ENCODE data around the gene SEC31B.

SEC31B gene

DNA sequence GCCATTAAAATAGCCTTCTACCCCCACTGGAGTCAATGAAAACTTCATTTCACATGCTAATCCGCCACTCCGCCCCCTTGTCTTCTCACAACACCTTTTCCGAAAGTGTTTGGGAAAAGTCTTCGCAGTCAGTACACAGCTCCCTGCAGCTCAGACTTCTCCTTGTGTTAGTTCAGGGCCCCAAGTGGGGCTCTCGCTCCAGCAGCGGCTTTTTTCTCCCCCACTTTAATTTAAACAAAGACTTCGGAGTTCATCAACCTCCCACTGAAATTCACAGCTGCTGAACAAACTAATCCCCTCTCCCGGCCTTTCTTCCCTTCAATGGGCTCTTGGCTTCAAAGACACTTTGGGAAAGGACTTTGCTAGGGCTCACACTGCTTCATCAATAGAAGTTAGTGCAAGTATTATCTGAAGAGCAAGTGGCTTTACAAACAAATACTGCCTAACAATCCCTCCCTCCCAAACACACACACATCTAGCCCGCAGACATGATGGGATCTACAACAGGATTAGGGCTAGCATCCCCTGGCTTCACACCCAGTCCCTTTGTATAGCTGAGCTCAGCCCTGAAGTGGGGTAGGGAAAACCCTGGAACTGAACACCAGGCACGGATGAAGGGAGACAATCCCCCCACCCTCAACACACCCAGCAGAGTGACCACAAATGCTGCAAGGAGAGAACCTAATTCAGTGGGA, 33.7 kb downstream of the SEC31B start:
- Histone ChIP-seq H3K4me1 (ENCODE audit: insufficient read depth, low read length) (peaks cover 8% of the 10 kb centered on the region), H3K27ac (ENCODE audit: low read depth, low read length) (no peak overlapping the region), H3K36me3 (ENCODE audit: insufficient read depth, low read length) (peaks cover 39% of the 10 kb centered on the region), H3K4me3 (ENCODE audit: low read depth in 1 of 2, low read length in 2 of 2) (no peak overlapping the region), H3K9me3 (ENCODE audit: low read length) (no peaks in the 10 kb centered on the region), H3K27me3 (ENCODE audit: control insufficient read depth in 1 of 2, insufficient read depth in 2 of 2, low read length in 2 of 2) (peaks cover 10 to 18% of the 10 kb centered on the region in 2 donors), H3K9ac (ENCODE audit: low read length) (no peak overlapping the region)

DNA sequence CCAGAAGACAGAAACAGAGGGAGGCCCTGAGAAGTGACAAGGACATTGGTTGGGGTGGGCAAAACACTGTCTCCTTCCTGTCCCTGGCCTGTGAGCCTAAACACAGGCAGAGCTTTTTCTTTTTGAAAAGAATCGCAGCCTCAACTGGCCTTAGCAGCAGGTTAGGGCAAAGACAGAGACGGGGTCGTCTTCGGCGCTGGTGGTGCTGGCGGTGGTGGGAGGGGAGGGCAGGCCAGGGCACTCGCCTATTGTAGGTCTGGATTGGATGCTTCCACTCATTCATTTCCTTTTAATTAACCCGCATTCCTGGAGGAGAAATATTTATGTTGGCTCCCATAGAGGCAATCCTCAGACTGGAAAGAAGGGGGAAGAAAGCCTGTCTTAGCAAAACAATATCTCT, 34.3 kb downstream of the SEC31B start:
- peaks cover 8% of the 10 kb centered on the region for H3K4me1 ChIP-seq (ENCODE audit: insufficient read depth, low read length)
- peaks cover 12 to 24% of the 10 kb centered on the region in 2 donors for H3K27me3 ChIP-seq (ENCODE audit: control insufficient read depth in 1 of 2, insufficient read depth in 2 of 2, low read length in 2 of 2)
- no peak overlapping the region for H3K9ac ChIP-seq (ENCODE audit: low read length)
- no peak overlapping the region for H3K27ac ChIP-seq (ENCODE audit: low read depth, low read length)
- no peaks in the 10 kb centered on the region for H3K9me3 ChIP-seq (ENCODE audit: low read length)
- H3K4me3 ChIP-seq (ENCODE audit: low read depth in 1 of 2, low read length in 2 of 2) = no peak overlapping the region
- peaks cover 35% of the 10 kb centered on the region for H3K36me3 ChIP-seq (ENCODE audit: insufficient read depth, low read length)

DNA sequence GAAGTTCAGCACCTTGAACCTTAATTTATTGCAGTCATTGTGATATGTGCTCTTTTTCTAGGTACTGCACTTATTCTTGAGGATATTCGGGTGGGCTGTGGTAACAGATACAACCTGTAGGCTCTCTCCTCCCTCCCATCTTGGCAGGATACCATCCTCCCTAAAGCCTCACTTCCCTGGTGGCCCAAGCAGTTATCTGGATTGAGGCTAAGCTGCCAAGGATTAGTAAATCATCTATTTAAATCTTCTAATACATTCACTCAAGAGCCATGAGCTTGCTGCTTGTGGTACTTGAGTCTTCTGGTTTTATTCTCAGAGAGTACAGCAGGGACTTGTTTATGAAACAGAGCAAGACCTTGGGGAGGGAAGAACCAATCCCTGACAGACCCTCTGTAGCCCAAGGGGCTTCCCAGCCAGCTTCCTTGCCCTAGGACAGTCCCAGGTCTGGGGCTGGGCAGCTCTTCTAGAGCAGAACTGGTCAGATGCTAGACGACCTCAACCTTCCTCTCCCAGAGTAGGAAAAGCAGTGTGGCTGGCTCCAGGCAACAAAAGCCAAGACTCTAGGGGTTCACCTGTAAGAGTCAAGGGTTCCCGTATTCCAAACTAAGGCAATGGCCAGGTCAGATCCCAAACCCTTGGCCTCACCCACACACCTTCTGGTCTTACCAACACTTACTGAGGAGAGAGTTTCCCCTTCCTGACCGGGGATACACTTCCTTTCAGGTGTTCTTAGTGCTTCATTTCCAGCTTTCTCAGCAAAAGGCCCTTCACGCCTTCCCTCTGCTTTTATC, 35.6 kb downstream of the SEC31B start:
- peaks cover 8% of the 10 kb centered on the region for H3K4me1 ChIP-seq (ENCODE audit: insufficient read depth, low read length)
- peaks cover 18 to 26% of the 10 kb centered on the region in 2 donors for H3K27me3 ChIP-seq (ENCODE audit: control insufficient read depth in 1 of 2, insufficient read depth in 2 of 2, low read length in 2 of 2)
- no peak overlapping the region for H3K9ac ChIP-seq (ENCODE audit: low read length)
- H3K9me3 ChIP-seq (ENCODE audit: low read length) = no peaks in the 10 kb centered on the region
- H3K27ac ChIP-seq (ENCODE audit: low read depth, low read length) = no peak overlapping the region
- peaks cover 25% of the 10 kb centered on the region for H3K36me3 ChIP-seq (ENCODE audit: insufficient read depth, low read length)
- no peak overlapping the region for H3K4me3 ChIP-seq (ENCODE audit: low read depth in 1 of 2, low read length in 2 of 2)

- Histone ChIP-seq H3K27ac (ENCODE audit: low read depth, low read length) (no peak overlapping the region), H3K36me3 (ENCODE audit: insufficient read depth, low read length) (peaks cover 14% of the 10 kb centered on the region), H3K9me3 (ENCODE audit: low read length) (no peaks in the 10 kb centered on the region), H3K9ac (ENCODE audit: low read length) (no peak overlapping the region), H3K4me3 (ENCODE audit: low read depth in 1 of 2, low read length in 2 of 2) (peak overlapping the region in 1 of 2 donors; percentile 70), H3K27me3 (ENCODE audit: control insufficient read depth in 1 of 2, insufficient read depth in 2 of 2, low read length in 2 of 2) (peaks cover 18 to 26% of the 10 kb centered on the region in 2 donors), H3K4me1 (ENCODE audit: insufficient read depth, low read length) (peaks cover 8% of the 10 kb centered on the region)
Observed at GRCh38 chr10:100482834-100483185, 36.9 kb downstream of the SEC31B start.

- H3K9ac ChIP-seq (ENCODE audit: low read length) = no peak overlapping the region
Observed at GRCh38 chr10:100482181-100482833, 37.4 kb downstream of the SEC31B start.

GRCh38 chr10:100481462-100482081, 38.1 kb downstream of the SEC31B start:
- Histone ChIP-seq H3K9me3 (ENCODE audit: low read length) (no peaks in the 10 kb centered on the region), H3K27ac (ENCODE audit: low read depth, low read length) (no peak overlapping the region), H3K4me3 (ENCODE audit: low read depth in 1 of 2, low read length in 2 of 2) (peak overlapping the region; percentile 50 to 70), H3K36me3 (ENCODE audit: insufficient read depth, low read length) (peaks cover 1% of the 10 kb centered on the region), H3K27me3 (ENCODE audit: control insufficient read depth in 1 of 2, insufficient read depth in 2 of 2, low read length in 2 of 2) (peaks cover 18 to 26% of the 10 kb centered on the region in 2 donors), H3K4me1 (ENCODE audit: insufficient read depth, low read length) (peaks cover 8% of the 10 kb centered on the region), H3K9ac (ENCODE audit: low read length) (no peak overlapping the region)

More at GRCh38 chr10:100482181-100482833, 37.4 kb downstream of the SEC31B start:
- Histone ChIP-seq H3K36me3 (ENCODE audit: insufficient read depth, low read length) (peaks cover 9% of the 10 kb centered on the region), H3K27me3 (ENCODE audit: control insufficient read depth in 1 of 2, insufficient read depth in 2 of 2, low read length in 2 of 2) (peaks cover 18 to 26% of the 10 kb centered on the region in 2 donors), H3K4me1 (ENCODE audit: insufficient read depth, low read length) (peaks cover 8% of the 10 kb centered on the region), H3K27ac (ENCODE audit: low read depth, low read length) (no peak overlapping the region), H3K4me3 (ENCODE audit: low read depth in 1 of 2, low read length in 2 of 2) (peak overlapping the region; percentile 50 to 70), H3K9me3 (ENCODE audit: low read length) (no peaks in the 10 kb centered on the region)

DNA sequence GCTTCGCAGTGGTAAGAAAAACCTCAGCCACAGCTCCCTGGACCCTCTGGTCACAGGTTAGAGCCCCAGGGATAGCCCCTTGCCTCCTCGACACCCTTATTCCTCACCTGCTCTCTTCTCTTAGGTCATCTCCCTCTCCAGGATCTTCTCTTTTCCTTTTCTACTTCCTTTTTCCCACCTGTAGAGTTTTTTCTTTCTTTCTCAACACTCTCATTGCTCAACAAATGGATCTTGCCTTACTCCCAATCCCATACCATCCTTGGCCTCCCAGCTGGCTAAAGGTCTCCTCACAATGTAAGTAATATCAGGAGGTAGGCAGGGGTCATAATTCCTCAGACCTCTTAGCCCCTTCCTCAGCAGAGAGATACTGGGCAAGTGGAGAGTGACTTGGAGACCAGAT, 39.7 kb downstream of the SEC31B start:
- Histone ChIP-seq H3K9ac (ENCODE audit: low read length) (no peak overlapping the region), H3K4me3 (ENCODE audit: low read depth in 1 of 2, low read length in 2 of 2) (no peak overlapping the region), H3K27ac (ENCODE audit: low read depth, low read length) (no peak overlapping the region), H3K4me1 (ENCODE audit: insufficient read depth, low read length) (peaks cover 8% of the 10 kb centered on the region), H3K27me3 (ENCODE audit: control insufficient read depth in 1 of 2, insufficient read depth in 2 of 2, low read length in 2 of 2) (peaks cover 18 to 26% of the 10 kb centered on the region in 2 donors), H3K36me3 (ENCODE audit: insufficient read depth, low read length) (no peaks in the 10 kb centered on the region), H3K9me3 (ENCODE audit: low read length) (no peaks in the 10 kb centered on the region)

DNA sequence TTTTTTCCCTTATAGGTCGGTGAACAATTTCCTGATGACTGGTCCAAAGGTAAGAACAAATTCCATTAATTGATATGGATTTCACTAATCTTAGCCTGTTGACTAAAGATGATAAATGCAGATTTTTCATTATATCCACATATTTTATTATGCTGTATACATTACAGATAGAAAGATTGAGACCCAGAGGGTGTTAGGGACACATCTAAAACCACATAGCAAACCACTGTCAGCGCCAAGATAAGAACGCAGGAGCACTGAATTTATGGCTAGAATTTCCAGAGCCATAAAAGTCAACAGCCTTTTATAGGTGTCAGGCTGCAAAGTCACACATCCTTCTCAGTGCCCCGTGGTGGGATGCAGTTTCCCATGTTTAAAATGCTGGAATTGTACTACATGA, 40.6 kb downstream of the SEC31B start:
- Histone ChIP-seq H3K4me1 (ENCODE audit: insufficient read depth, low read length) (peaks cover 8% of the 10 kb centered on the region), H3K36me3 (ENCODE audit: insufficient read depth, low read length) (no peaks in the 10 kb centered on the region), H3K9ac (ENCODE audit: low read length) (no peak overlapping the region), H3K9me3 (ENCODE audit: low read length) (no peaks in the 10 kb centered on the region), H3K4me3 (ENCODE audit: low read depth in 1 of 2, low read length in 2 of 2) (no peak overlapping the region), H3K27me3 (ENCODE audit: control insufficient read depth in 1 of 2, insufficient read depth in 2 of 2, low read length in 2 of 2) (peaks cover 18 to 26% of the 10 kb centered on the region in 2 donors), H3K27ac (ENCODE audit: low read depth, low read length) (no peak overlapping the region)

DNA sequence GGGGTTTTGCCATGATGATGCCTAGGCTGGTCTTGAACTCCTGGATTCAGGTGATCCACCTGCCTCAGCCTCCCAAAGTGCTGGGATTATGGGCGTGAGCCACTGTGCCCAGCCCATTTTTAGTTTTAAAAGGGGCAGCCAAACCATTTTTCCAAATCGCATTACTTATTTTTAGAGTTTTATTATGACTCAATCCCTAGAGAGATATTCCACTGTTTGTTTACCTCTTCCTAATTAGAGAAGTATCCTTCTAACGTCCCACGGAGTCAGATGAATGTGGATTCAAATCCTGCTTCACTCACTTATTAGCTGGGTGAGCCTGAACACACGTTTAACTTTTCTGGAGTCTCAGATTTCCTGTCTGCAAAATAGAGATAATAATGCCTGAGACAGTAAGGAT, 41.7 kb downstream of the SEC31B start:
- H3K36me3 ChIP-seq (ENCODE audit: insufficient read depth, low read length) = no peaks in the 10 kb centered on the region
- no peak overlapping the region for H3K27ac ChIP-seq (ENCODE audit: low read depth, low read length)
- peaks cover 12 to 20% of the 10 kb centered on the region in 2 donors for H3K27me3 ChIP-seq (ENCODE audit: control insufficient read depth in 1 of 2, insufficient read depth in 2 of 2, low read length in 2 of 2)
- H3K9me3 ChIP-seq (ENCODE audit: low read length) = no peaks in the 10 kb centered on the region
- H3K4me1 ChIP-seq (ENCODE audit: insufficient read depth, low read length) = peaks cover 8% of the 10 kb centered on the region
- no peak overlapping the region for H3K9ac ChIP-seq (ENCODE audit: low read length)
- H3K4me3 ChIP-seq (ENCODE audit: low read depth in 1 of 2, low read length in 2 of 2) = no peak overlapping the region

GRCh38 chr10:100470367-100470766, 49.3 kb downstream of the SEC31B start:
- H3K27me3 ChIP-seq (ENCODE audit: control insufficient read depth in 1 of 2, insufficient read depth in 2 of 2, low read length in 2 of 2) = peaks cover 0 to 6% of the 10 kb centered on the region in 2 donors
- H3K9ac ChIP-seq (ENCODE audit: low read length) = no peak overlapping the region
- H3K36me3 ChIP-seq (ENCODE audit: insufficient read depth, low read length) = no peaks in the 10 kb centered on the region
- no peak overlapping the region for H3K4me3 ChIP-seq (ENCODE audit: low read depth in 1 of 2, low read length in 2 of 2)
- no peaks in the 10 kb centered on the region for H3K4me1 ChIP-seq (ENCODE audit: insufficient read depth, low read length)
- no peaks in the 10 kb centered on the region for H3K9me3 ChIP-seq (ENCODE audit: low read length)
- H3K27ac ChIP-seq (ENCODE audit: low read depth, low read length) = no peak overlapping the region

GRCh38 chr10:100469756-100470155, 49.9 kb downstream of the SEC31B start:
- H3K9me3 ChIP-seq (ENCODE audit: low read length) = no peaks in the 10 kb centered on the region
- H3K27me3 ChIP-seq (ENCODE audit: control insufficient read depth in 1 of 2, insufficient read depth in 2 of 2, low read length in 2 of 2) = peaks cover 0 to 6% of the 10 kb centered on the region in 2 donors
- no peaks in the 10 kb centered on the region for H3K36me3 ChIP-seq (ENCODE audit: insufficient read depth, low read length)
- H3K9ac ChIP-seq (ENCODE audit: low read length) = no peak overlapping the region
- H3K27ac ChIP-seq (ENCODE audit: low read depth, low read length) = no peak overlapping the region
- no peak overlapping the region for H3K4me3 ChIP-seq (ENCODE audit: low read depth in 1 of 2, low read length in 2 of 2)
- no peaks in the 10 kb centered on the region for H3K4me1 ChIP-seq (ENCODE audit: insufficient read depth, low read length)

All from muscle layer of colon (tissue), 2 donors.